Urothelium cell line (cell line): ENCODE results near the gene SYT9.
"Not testable (repeated sequence)": the region's sequence is repeated elsewhere in the genome, so short reads cannot be mapped to it uniquely, and the experiment has no call there.

Experiments
- DNase-seq: peaks from one replicate; pipeline ENCODE4 v3.0.0; 2011; ENCODE audit warnings: low spot score, mixed read lengths
- FAIRE-seq: peaks from 2 replicates; lab custom pipeline; 2011; peaks lifted over from hg19 to GRCh38; lab: Jason Lieb, UNC

SYT9 gene

GRCh38 chr11:7494086-7494745 lies 242.5 kb downstream of the SYT9 start:
- DNase-seq (no peak), FAIRE-seq (no peak)

- no peak for FAIRE-seq
- DNase-seq = no peak
These were observed 244.3 kb downstream of the SYT9 start for GRCh38 chr11:7495882-7496551.

- FAIRE-seq (no peak), DNase-seq (no peak)
These were observed 246.5 kb downstream of the SYT9 start for GRCh38 chr11:7498193-7498592.

GRCh38 chr11:7499081-7499480 lies 247.4 kb downstream of the SYT9 start:
- DNase-seq = no peak
- FAIRE-seq = no peak

GRCh38 chr11:7500251-7500650 lies 248.5 kb downstream of the SYT9 start:
- DNase-seq = no peak
- FAIRE-seq = no peak

- no peak for DNase-seq
- no peak for FAIRE-seq
These were observed 249.5 kb downstream of the SYT9 start for GRCh38 chr11:7501251-7501650.

- no peak for FAIRE-seq
- no peak for DNase-seq
These were observed 250.2 kb downstream of the SYT9 start for GRCh38 chr11:7501894-7502293.

GRCh38 chr11:7506243-7506642 lies 254.5 kb downstream of the SYT9 start:
- no peak for DNase-seq
- no peak for FAIRE-seq

GRCh38 chr11:7508087-7508486 lies 256.4 kb downstream of the SYT9 start:
- FAIRE-seq = no peak
- no peak for DNase-seq

- DNase-seq (no peak), FAIRE-seq (no peak)
These were observed 258.3 kb downstream of the SYT9 start for GRCh38 chr11:7509966-7510365.

- no peak for DNase-seq
- FAIRE-seq = no peak
These were observed 259.7 kb downstream of the SYT9 start for GRCh38 chr11:7511401-7511800.

GRCh38 chr11:7512525-7513233 lies 261.0 kb downstream of the SYT9 start:
- no peak for FAIRE-seq
- peak; percentile 24 for DNase-seq

- DNase-seq = peak; percentile 94
- no peak for FAIRE-seq
These were observed 261.8 kb downstream of the SYT9 start, which contains the start of gene PPFIBP2 for GRCh38 chr11:7513234-7514098. TSS of gene PPFIBP2 (plus strand) at chr11:7513999. CDS start at chr11:7549476, 35,477 bp downstream.

GRCh38 chr11:7514099-7514591 lies 262.4 kb downstream of the SYT9 start:
- FAIRE-seq = no peak

GRCh38 chr11:7515447-7515886 lies 263.8 kb downstream of the SYT9 start:
- no peak for DNase-seq
- FAIRE-seq = no peak

More at GRCh38 chr11:7514099-7514591, 262.4 kb downstream of the SYT9 start:
- DNase-seq = peak; percentile 42

GRCh38 chr11:7516475-7516874 lies 264.8 kb downstream of the SYT9 start:
- FAIRE-seq (no peak), DNase-seq (no peak)

GRCh38 chr11:7517743-7518142 lies 266.0 kb downstream of the SYT9 start:
- DNase-seq, FAIRE-seq: not testable (repeated sequence)
